ENCODE results near the gene RRAGD. TPM values are rescaled to one million over a fixed set of nuclear protein-coding genes. Genes with fewer than 3 reads are reported as not detected.

Gene RRAGD
- total and polyA plus RNA-seq, 2 of the 8 experiments (the other 6 are each of a cell fraction or from before 2014, with no cell fraction given), result 7.2 to 30.8 TPM

DNA sequence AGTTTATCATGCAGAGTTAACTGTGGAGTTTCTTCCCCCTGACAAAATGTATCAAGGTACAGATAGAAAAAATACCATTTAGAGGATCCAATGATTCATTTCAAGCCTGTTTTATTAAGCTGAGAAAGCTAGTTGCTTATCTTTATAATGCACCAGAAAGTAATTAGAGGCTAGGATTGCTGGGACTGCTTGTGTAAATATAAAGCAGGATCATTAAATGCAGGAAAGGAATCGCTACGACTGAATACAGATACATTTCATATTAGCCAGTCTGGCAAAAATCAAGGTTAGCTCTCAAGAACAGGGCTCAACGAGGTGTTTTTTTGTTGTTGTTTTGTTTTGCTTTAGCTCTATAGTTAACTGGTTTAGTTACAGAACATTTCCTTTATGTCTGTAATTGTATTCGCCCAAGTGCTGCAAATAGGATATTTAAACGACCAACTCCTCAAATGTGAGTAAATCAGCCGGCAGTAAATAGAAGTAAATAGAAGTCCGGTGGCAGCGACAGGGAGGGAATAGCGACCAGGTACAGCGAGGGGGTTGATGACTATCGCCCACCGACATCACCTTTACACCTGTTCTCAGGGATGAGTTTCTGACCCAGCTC, 60.3 kb downstream of the RRAGD start:
- peak overlapping the region; percentile 63 to 70 (median 67) for H3K4me3 ChIP-seq (ENCODE audit: extremely low read depth in 1 of 4, insufficient read depth in 2 of 4, low read depth in 3 of 4, low read length in 4 of 4)
- no peak overlapping the region for H4K5ac ChIP-seq (ENCODE audit: insufficient read length, low read depth, low read length)
- no peak overlapping the region for H2AK5ac ChIP-seq (ENCODE audit: low read depth, low read length)
- H4K91ac ChIP-seq (replicated peaks; ENCODE audit: insufficient read length, low read length), result no peak overlapping the region
- H3K79me2 ChIP-seq (ENCODE audit: control insufficient read depth in 1 of 2, insufficient read depth in 2 of 2, low read length in 2 of 2), result 0 out of 4 replicates have a peak, but pooled peaks cover 0 to 5% of the 10 kb centered on the region in 2 experiments
- peaks cover 0 to 4% (median 0%) of the 10 kb centered on the region in 4 experiments; a peak in 1 of 7 replicates for H3K4me1 ChIP-seq (replicated peaks in 1 of 4; ENCODE audit: control insufficient read depth in 3 of 4, insufficient read depth in 4 of 4, low read length in 3 of 4)
- peak overlapping the region; percentile 76 to 77 for H3K4me2 ChIP-seq (ENCODE audit: insufficient read depth in 1 of 2, low read depth in 2 of 2, low read length in 2 of 2)
- H3K36me3 ChIP-seq (ENCODE audit: control insufficient read depth in 2 of 4, insufficient read depth in 4 of 4, low read length in 3 of 4), result no peaks in the 10 kb centered on the region
- no peak overlapping the region for H2BK12ac ChIP-seq (ENCODE audit: low read depth, low read length)
- no peak overlapping the region for H4K8ac ChIP-seq (ENCODE audit: extremely low read depth, insufficient read depth, low read length)
- H2BK5ac ChIP-seq (ENCODE audit: low read depth, low read length), result no peak overlapping the region
- peak overlapping the region; percentile 79 to 96 (median 88); a peak in 6 of 7 replicates for H3K9ac ChIP-seq (replicated peaks in 1 of 4; ENCODE audit: extremely low read depth in 1 of 4, low read depth in 3 of 4, low read length in 3 of 4)
- no peak overlapping the region for H2BK15ac ChIP-seq (ENCODE audit: low read length)
- POLR2A ChIA-PET (ENCODE audit: partially characterized antibody), result interaction anchor here (0.6 to 2.5 kb wide), 12 partner anchors 9 to 271 kb away, joined by 3 to 17 read pairs (median 4); partner anchors contain the start of gene PNRC1
- WGBS, 2 experiments (ENCODE audit: extremely low coverage in 1 of 2, insufficient coverage in 1 of 2, insufficient read length in 1 of 2, insufficient replicate concordance in 2 of 2, low coverage in 1 of 2, low lambda C conversion rate in 2 of 2, missing lambda C conversion rate in 1 of 2), result 24% methylated on average over 12 of the region's 12 CpGs; no CpG with 5 or more reads in 1 of the 2 experiments
- no peak overlapping the region for H3K18ac ChIP-seq (ENCODE audit: extremely low read depth, low read length)
- no peak for DNase-seq (ENCODE audit: low read depth in 1 of 2, low spot score in 2 of 2)
- no peak overlapping the region for H3K4ac ChIP-seq (replicated peaks; ENCODE audit: insufficient read length, low read depth, low read length)
- H4K20me1 ChIP-seq (replicated peaks in 1 of 2; ENCODE audit: control insufficient read depth in 1 of 2, insufficient read depth in 2 of 2, low read length in 2 of 2), result peaks cover 0 to 2% of the 10 kb centered on the region in 2 experiments
- no peak overlapping the region for H3K56ac ChIP-seq (replicated peaks; ENCODE audit: insufficient read length, low read depth, low read length)
- no peak overlapping the region for H2BK120ac ChIP-seq (replicated peaks; ENCODE audit: low read depth, low read length)
- no peak overlapping the region; the same call in 1 of the 2 replicates for H2AFZ ChIP-seq (ENCODE audit: low read length)
- no peaks in the 10 kb centered on the region; a peak in 1 of 7 replicates for H3K27me3 ChIP-seq (replicated peaks in 1 of 4; ENCODE audit: control insufficient read depth in 3 of 4, extremely low read depth in 1 of 4, insufficient read depth in 3 of 4, low read length in 3 of 4)
- H3K23me2 ChIP-seq (ENCODE audit: low read depth, low read length), result peaks cover 3% of the 10 kb centered on the region; the same call in 1 of the 2 replicates
- CTCF ChIA-PET (ENCODE audit: partially characterized antibody), result interaction anchor here (0.5 to 15.3 kb wide), 9 partner anchors 14 to 260 kb away, joined by 3 to 130 read pairs (median 4); no protein-coding TSS in a partner anchor
- no peak overlapping the region for H3K23ac ChIP-seq (ENCODE audit: insufficient read length)
- H3K14ac ChIP-seq (ENCODE audit: insufficient read length), result no peak overlapping the region
- no peak for FAIRE-seq
- no peak overlapping the region for H2BK20ac ChIP-seq (ENCODE audit: low read length)
- no peaks in the 10 kb centered on the region for H3K79me1 ChIP-seq (ENCODE audit: low read depth, low read length)
- no peaks in the 10 kb centered on the region for H3K9me3 ChIP-seq (ENCODE audit: insufficient read depth in 2 of 2, low read depth in 1 of 2, low read length in 1 of 2)
- H3K27ac ChIP-seq (ENCODE audit: low read depth, low read length), result no peak overlapping the region
- TF ChIP-seq FOSL1 (IDR thresholded peaks at IDR 0.05; ENCODE audit: insufficient read depth, low read depth, low read length), result no peak
- no peak for TF ChIP-seq ZNF274 (IDR thresholded peaks at IDR 0.05; ENCODE audit: borderline replicate concordance, extremely low read depth, low read length)
- TF ChIP-seq, protein P1, sequence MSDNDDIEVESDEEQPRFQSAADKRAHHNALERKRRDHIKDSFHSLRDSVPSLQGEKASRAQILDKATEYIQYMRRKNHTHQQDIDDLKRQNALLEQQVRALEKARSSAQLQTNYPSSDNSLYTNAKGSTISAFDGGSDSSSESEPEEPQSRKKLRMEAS (IDR thresholded peaks at IDR 0.05), result no peak
- TF ChIP-seq SRF (IDR thresholded peaks at IDR 0.05; ENCODE audit: low read depth, low read length), result no peak
- TF ChIP-seq MAFK (IDR thresholded peaks at IDR 0.05; ENCODE audit: low read depth, low read length), result no peak
- TF ChIP-seq, protein P2, sequence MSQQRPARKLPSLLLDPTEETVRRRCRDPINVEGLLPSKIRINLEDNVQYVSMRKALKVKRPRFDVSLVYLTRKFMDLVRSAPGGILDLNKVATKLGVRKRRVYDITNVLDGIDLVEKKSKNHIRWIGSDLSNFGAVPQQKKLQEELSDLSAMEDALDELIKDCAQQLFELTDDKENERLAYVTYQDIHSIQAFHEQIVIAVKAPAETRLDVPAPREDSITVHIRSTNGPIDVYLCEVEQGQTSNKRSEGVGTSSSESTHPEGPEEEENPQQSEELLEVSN (IDR thresholded peaks at IDR 0.05), result no peak
- TF ChIP-seq JUND (IDR thresholded peaks at IDR 0.05; ENCODE audit: low read length), result no peak
- TF ChIP-seq RXRA (IDR thresholded peaks at IDR 0.05; ENCODE audit: insufficient read depth, low read depth, low read length), result no peak
- no peak for TF ChIP-seq RAD21 (IDR thresholded peaks at IDR 0.05 in 1 of 2, conservative IDR thresholded peaks at IDR 0.05 in 1 of 2; ENCODE audit: low read depth in 2 of 2, low read length in 2 of 2)
- no peak for TF ChIP-seq YY1 (IDR thresholded peaks at IDR 0.05; ENCODE audit: low read depth, low read length)
- no peak for TF ChIP-seq CHD1 (IDR thresholded peaks at IDR 0.05; ENCODE audit: low read depth, low read length)
- TF ChIP-seq KDM5A (IDR thresholded peaks at IDR 0.05; ENCODE audit: low read length), result no peak
